ENCODE data around the gene TMEM60.

DNA sequence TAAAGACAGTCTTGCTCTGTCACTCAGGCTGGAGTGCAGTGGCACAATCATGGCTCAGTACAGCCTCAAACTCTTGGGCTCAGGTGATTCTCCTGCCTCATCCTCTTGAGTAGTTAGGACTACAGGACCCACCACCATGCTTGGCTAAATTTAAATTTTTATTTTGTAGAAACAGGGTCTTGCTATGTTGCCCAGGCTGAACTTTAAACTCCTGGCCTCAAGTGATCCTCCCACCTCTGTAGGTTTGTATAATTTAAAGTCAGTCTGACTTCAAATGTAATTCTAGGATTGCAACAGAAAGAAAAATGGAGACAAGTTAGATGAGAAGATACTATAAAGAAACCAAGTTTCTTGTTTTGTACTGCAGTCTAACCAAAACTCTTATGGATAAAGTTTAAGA lies 11.5 kb downstream of the TMEM60 start:
- TF ChIP-seq, protein P1, sequence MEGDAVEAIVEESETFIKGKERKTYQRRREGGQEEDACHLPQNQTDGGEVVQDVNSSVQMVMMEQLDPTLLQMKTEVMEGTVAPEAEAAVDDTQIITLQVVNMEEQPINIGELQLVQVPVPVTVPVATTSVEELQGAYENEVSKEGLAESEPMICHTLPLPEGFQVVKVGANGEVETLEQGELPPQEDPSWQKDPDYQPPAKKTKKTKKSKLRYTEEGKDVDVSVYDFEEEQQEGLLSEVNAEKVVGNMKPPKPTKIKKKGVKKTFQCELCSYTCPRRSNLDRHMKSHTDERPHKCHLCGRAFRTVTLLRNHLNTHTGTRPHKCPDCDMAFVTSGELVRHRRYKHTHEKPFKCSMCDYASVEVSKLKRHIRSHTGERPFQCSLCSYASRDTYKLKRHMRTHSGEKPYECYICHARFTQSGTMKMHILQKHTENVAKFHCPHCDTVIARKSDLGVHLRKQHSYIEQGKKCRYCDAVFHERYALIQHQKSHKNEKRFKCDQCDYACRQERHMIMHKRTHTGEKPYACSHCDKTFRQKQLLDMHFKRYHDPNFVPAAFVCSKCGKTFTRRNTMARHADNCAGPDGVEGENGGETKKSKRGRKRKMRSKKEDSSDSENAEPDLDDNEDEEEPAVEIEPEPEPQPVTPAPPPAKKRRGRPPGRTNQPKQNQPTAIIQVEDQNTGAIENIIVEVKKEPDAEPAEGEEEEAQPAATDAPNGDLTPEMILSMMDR (IDR thresholded peaks at IDR 0.05) = no peak
- no peak for TF ChIP-seq POLR2A (IDR thresholded peaks at IDR 0.05)
